CD4-positive, alpha-beta T cell (primary cell): ENCODE measurements around the gene HLA-A. TPM values are rescaled to one million over a fixed set of nuclear protein-coding genes. Genes with fewer than 3 reads are reported as not detected.

Experiments
- ATAC-seq: fragments of 200-7000 bp; cut with Tn5 transposase; one replicate; pipeline ENCODE4 v1.10.0; 2022; ENCODE audit warnings: mild to moderate bottlenecking; ENCODE audit not compliant: poor library complexity
- CTCF ChIA-PET: fragments of 350-600 bp; sonication (Branson Sonifier 250); formaldehyde crosslinking; loops from one replicate; lab custom pipeline; 2021; ENCODE audit warnings: antibody characterized with exemption, inconsistent platforms; lab: Charles Lee
- POLR2A ChIA-PET: fragments of 350-600 bp; sonication (Branson Sonifier 250); formaldehyde crosslinking; loops from one replicate; lab custom pipeline; 2021; ENCODE audit warnings: antibody characterized with exemption, inconsistent platforms; lab: Charles Lee
- DNase-seq, 14 experiments: peaks; one replicate each; pipeline ENCODE4 v3.0.0-alpha.2; 2013 to 2020; ENCODE audit warnings: mixed read lengths in 2 of 14
- H3K27ac ChIP-seq, 2 donors: one replicate each; pipeline versions ENCODE4 v1.5.1 to v1.7.0; 2013; ENCODE audit warnings: low read length in 2 of 2, low read depth in 1 of 2, mild to moderate bottlenecking in 1 of 2
- H3K27me3 ChIP-seq, 2 experiments: 1 replicate in 1 of 2; 2 replicates in 1 of 2; pipeline versions ENCODE4 v1.6.1 to v1.7.0; 2013; ENCODE audit warnings: low read length in 2 of 2, control low read depth in 1 of 2, mild to moderate bottlenecking in 1 of 2, moderate library complexity in 1 of 2; ENCODE audit not compliant: insufficient read depth in 2 of 2, control insufficient read depth in 1 of 2
- H3K36me3 ChIP-seq: one replicate; pipeline ENCODE4 v1.6.1; 2013; ENCODE audit warnings: low read length, control low read depth; ENCODE audit not compliant: insufficient read depth
- H3K4me1 ChIP-seq: one replicate; pipeline ENCODE4 v1.6.1; 2013; ENCODE audit warnings: low read length, control low read depth; ENCODE audit not compliant: insufficient read depth
- H3K4me3 ChIP-seq: one replicate; pipeline ENCODE4 v1.5.1; 2013; ENCODE audit warnings: mild to moderate bottlenecking, low read length, moderate library complexity
- H3K9me3 ChIP-seq, 2 experiments: 1 replicate in 1 of 2; 2 replicates in 1 of 2; pipeline versions ENCODE4 v1.6.1 to v1.7.0; 2013; ENCODE audit warnings: low read length in 2 of 2, mild to moderate bottlenecking in 2 of 2, control low read depth in 1 of 2, moderate library complexity in 1 of 2; ENCODE audit not compliant: control insufficient read depth in 1 of 2, insufficient read depth in 1 of 2
- H3K27ac Mint-ChIP-seq: one replicate; pipeline ENCODE4 v1.8.0; 2020; ENCODE audit warnings: mixed read lengths
- H3K27me3 Mint-ChIP-seq: one replicate; pipeline ENCODE4 v1.8.0; 2021; ENCODE audit warnings: mixed read lengths
- H3K36me3 Mint-ChIP-seq: one replicate; pipeline ENCODE4 v1.8.0; 2021; ENCODE audit warnings: low read depth, mixed read lengths
- H3K4me1 Mint-ChIP-seq: one replicate; pipeline ENCODE4 v1.8.0; 2021; ENCODE audit warnings: low read depth, mixed read lengths
- H3K4me3 Mint-ChIP-seq: one replicate; pipeline ENCODE4 v1.8.0; 2020; ENCODE audit warnings: mild to moderate bottlenecking, mixed read lengths
- H3K9me3 Mint-ChIP-seq: one replicate; pipeline ENCODE4 v1.8.0; 2020; ENCODE audit warnings: mixed read lengths
- intact Hi-C, 2 experiments: fragments of 100-400 bp; cut with DNase I in 1 of 2; cut with micrococcal nuclease in 1 of 2; formaldehyde crosslinking; loops; one replicate each; pipeline versions ENCODE4 v1.15.1 to v1.9.0; 2023 to 2025; cut with DNase I, micrococcal nuclease
- total RNA-seq, 174 experiments: library from RNA in 2 of 174; stranded (reverse) in 2 of 174; gene quantifications; one replicate each; pipeline ENCODE4 v1.2.3 and lab custom pipeline; 2021 to 2026
- TF ChIP-seq, protein P1 (sequence below): fragments of 200-600 bp; IDR thresholded peaks from one replicate; pipeline ENCODE4 v1.8.0; 2022; ENCODE audit warnings: antibody characterized with exemption, mild to moderate bottlenecking

The HLA-A gene
- total RNA-seq, 2 experiments from 2014 or later: 1,767 to 1,801 TPM

- DNase-seq (peak; percentile 53 to 94 (median 75)), ATAC-seq (peak; percentile 91)
- Histone ChIP-seq H3K9me3 (no peaks in the 10 kb centered on the region), H3K4me3 (peak overlapping the region; percentile 56), H3K27ac (peak overlapping the region; percentile 38 to 74), H3K4me1 (peaks cover 39% of the 10 kb centered on the region), H3K36me3 (no peaks in the 10 kb centered on the region), H3K27me3 (no peaks in the 10 kb centered on the region)
- TF ChIP-seq, protein P1, sequence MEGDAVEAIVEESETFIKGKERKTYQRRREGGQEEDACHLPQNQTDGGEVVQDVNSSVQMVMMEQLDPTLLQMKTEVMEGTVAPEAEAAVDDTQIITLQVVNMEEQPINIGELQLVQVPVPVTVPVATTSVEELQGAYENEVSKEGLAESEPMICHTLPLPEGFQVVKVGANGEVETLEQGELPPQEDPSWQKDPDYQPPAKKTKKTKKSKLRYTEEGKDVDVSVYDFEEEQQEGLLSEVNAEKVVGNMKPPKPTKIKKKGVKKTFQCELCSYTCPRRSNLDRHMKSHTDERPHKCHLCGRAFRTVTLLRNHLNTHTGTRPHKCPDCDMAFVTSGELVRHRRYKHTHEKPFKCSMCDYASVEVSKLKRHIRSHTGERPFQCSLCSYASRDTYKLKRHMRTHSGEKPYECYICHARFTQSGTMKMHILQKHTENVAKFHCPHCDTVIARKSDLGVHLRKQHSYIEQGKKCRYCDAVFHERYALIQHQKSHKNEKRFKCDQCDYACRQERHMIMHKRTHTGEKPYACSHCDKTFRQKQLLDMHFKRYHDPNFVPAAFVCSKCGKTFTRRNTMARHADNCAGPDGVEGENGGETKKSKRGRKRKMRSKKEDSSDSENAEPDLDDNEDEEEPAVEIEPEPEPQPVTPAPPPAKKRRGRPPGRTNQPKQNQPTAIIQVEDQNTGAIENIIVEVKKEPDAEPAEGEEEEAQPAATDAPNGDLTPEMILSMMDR: no peak
- ChIA-PET POLR2A (interaction anchor here (0.6 to 7.8 kb wide), 25 partner anchors 10 to 1615 kb away, joined by 3 to 141 read pairs (median 5); partner anchors contain the start of genes HLA-A, POLR1H, PPP1R11 and TRIM26), CTCF (interaction anchor here (0.6 to 1.4 kb wide), 8 partner anchors 10 to 117 kb away, joined by 3 to 5 read pairs (median 4); no protein-coding TSS in a partner anchor)
- Mint-ChIP-seq H3K36me3 (no peaks in the 10 kb centered on the region), H3K4me3 (peak overlapping the region; percentile 77), H3K27me3 (no peaks in the 10 kb centered on the region), H3K9me3 (no peaks in the 10 kb centered on the region), H3K27ac (peak overlapping the region; percentile 82), H3K4me1 (peaks cover 39% of the 10 kb centered on the region)
- intact Hi-C loops: loop anchor here (1.0 to 10.0 kb wide), 5 partner anchors 22 to 258 kb away; partner anchors contain the start of gene HLA-F (in 1 of the 2)
Observed at GRCh38 chr6:29964887-29965562, 22.7 kb downstream of the HLA-A start.

GRCh38 chr6:29965563-29965872 is 23.2 kb downstream of the HLA-A start:
- Histone ChIP-seq H3K4me1 (peaks cover 39% of the 10 kb centered on the region), H3K4me3 (peak overlapping the region; percentile 56)

More at GRCh38 chr6:29965563-29965872, 23.2 kb downstream of the HLA-A start:
- ATAC-seq: no peak
- Histone ChIP-seq H3K36me3 (no peaks in the 10 kb centered on the region), H3K27me3 (no peaks in the 10 kb centered on the region), H3K9me3 (no peaks in the 10 kb centered on the region), H3K27ac (peak overlapping the region; percentile 38 to 74)
- DNase-seq: peak in 1 of 14 experiments; percentile 32
- H3K27ac Mint-ChIP-seq: peak overlapping the region; percentile 82
- H3K4me3 Mint-ChIP-seq: peak overlapping the region; percentile 77
- ChIA-PET CTCF (interaction anchor here (1.3 to 2.9 kb wide), 5 partner anchors 18 to 117 kb away, joined by 3 to 28 read pairs (median 3); no protein-coding TSS in a partner anchor), POLR2A (interaction anchor here (0.8 to 7.8 kb wide), 20 partner anchors 10 to 1615 kb away, joined by 3 to 141 read pairs (median 6); partner anchors contain the start of genes HLA-A, POLR1H and PPP1R11)
- no peaks in the 10 kb centered on the region for H3K36me3 Mint-ChIP-seq
- H3K27me3 Mint-ChIP-seq: no peaks in the 10 kb centered on the region
- intact Hi-C loops: loop anchor here (1.0 to 10.0 kb wide), 5 partner anchors 22 to 258 kb away; partner anchors contain the start of gene HLA-F (in 1 of the 2)
- H3K4me1 Mint-ChIP-seq: peaks cover 39% of the 10 kb centered on the region
- TF ChIP-seq, protein P1: no peak
- no peaks in the 10 kb centered on the region for H3K9me3 Mint-ChIP-seq
